Fibroblast of peridontal ligament (primary cell): ENCODE measurements around the gene NFATC2.

Source experiments
- DNase-seq: peaks from one replicate; pipeline ENCODE4 v3.0.0-alpha.2; 2010; ENCODE audit errors: extremely low read depth

The NFATC2 gene

GRCh38 chr20:51432251-51432784, 110.2 kb downstream of the NFATC2 start:
- DNase-seq, result no peak

- no peak for DNase-seq
These were observed 111.2 kb downstream of the NFATC2 start for GRCh38 chr20:51431321-51431720.

- DNase-seq, result no peak
These were observed 112.1 kb downstream of the NFATC2 start for GRCh38 chr20:51430198-51430950.

GRCh38 chr20:51429696-51430095, 112.8 kb downstream of the NFATC2 start:
- DNase-seq, result no peak

GRCh38 chr20:51429144-51429482, 113.4 kb downstream of the NFATC2 start:
- DNase-seq, result no peak

GRCh38 chr20:51428401-51429143, 113.9 kb downstream of the NFATC2 start:
- peak; percentile 33 for DNase-seq

GRCh38 chr20:51427651-51428291, 114.7 kb downstream of the NFATC2 start:
- DNase-seq, result no peak

GRCh38 chr20:51426718-51427650, 115.5 kb downstream of the NFATC2 start:
- no peak for DNase-seq

- DNase-seq, result no peak
These were observed 117.0 kb downstream of the NFATC2 start for GRCh38 chr20:51425347-51426106.

GRCh38 chr20:51424270-51425117, 118.0 kb downstream of the NFATC2 start:
- no peak for DNase-seq

- DNase-seq, result no peak
These were observed 118.7 kb downstream of the NFATC2 start for GRCh38 chr20:51423810-51424209.

GRCh38 chr20:51423290-51423667, 119.2 kb downstream of the NFATC2 start:
- DNase-seq, result no peak

- DNase-seq, result no peak
These were observed 119.8 kb downstream of the NFATC2 start for GRCh38 chr20:51422514-51423289.

GRCh38 chr20:51420805-51421204, 121.7 kb downstream of the NFATC2 start:
- DNase-seq, result no peak

GRCh38 chr20:51420111-51420510, 122.4 kb downstream of the NFATC2 start:
- no peak for DNase-seq

- DNase-seq, result no peak
These were observed 122.9 kb downstream of the NFATC2 start for GRCh38 chr20:51419646-51420045.

- DNase-seq, result no peak
These were observed 123.3 kb downstream of the NFATC2 start for GRCh38 chr20:51419231-51419630.

- no peak for DNase-seq
These were observed 124.4 kb downstream of the NFATC2 start for GRCh38 chr20:51418137-51418529.
